ENCODE results near the gene ESPNL.

ESPNL gene

DNA sequence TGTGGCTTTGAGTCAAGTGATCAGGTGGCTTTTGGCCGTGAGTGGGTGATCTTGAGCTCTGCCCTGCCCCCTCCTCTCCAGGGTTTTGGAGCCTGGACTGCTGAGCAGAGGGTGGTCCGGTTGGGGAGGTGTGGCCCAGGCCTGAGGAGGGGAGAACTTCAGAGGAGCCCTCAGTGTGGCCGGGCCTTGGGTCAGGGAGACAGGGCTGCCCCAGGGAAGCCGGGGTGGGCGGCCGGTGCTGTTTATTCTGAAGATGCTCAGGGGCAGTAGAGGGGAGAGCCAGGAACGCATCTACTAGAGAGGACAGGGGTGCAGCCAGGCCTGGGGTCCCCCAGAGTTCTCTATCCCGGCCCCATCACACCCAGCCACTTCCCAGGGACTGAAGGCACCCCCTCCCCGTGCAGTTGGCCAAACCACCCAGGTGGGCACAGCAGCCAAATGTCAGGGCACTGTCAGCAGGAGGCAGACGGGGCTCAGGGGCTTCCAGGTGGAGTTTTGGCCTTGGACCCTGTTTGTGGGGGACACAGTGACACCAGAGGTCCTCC lies 59.6 kb downstream of the ESPNL start:
- DNase-seq: no peak
- Histone ChIP-seq H3K27ac (no peak overlapping the region), H3K27me3 (peaks cover 0 to 64% of the 10 kb centered on the region in 2 donors), H3K36me3 (no peaks in the 10 kb centered on the region), H3K9me3 (no peaks in the 10 kb centered on the region), H3K4me3 (peak overlapping the region in 1 of 2 donors; percentile 47), H3K4me1 (peaks cover 0 to 27% (median 24%) of the 10 kb centered on the region in 4 donors)
- TF ChIP-seq, protein P1, sequence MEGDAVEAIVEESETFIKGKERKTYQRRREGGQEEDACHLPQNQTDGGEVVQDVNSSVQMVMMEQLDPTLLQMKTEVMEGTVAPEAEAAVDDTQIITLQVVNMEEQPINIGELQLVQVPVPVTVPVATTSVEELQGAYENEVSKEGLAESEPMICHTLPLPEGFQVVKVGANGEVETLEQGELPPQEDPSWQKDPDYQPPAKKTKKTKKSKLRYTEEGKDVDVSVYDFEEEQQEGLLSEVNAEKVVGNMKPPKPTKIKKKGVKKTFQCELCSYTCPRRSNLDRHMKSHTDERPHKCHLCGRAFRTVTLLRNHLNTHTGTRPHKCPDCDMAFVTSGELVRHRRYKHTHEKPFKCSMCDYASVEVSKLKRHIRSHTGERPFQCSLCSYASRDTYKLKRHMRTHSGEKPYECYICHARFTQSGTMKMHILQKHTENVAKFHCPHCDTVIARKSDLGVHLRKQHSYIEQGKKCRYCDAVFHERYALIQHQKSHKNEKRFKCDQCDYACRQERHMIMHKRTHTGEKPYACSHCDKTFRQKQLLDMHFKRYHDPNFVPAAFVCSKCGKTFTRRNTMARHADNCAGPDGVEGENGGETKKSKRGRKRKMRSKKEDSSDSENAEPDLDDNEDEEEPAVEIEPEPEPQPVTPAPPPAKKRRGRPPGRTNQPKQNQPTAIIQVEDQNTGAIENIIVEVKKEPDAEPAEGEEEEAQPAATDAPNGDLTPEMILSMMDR (IDR thresholded peaks at IDR 0.05): no peak
- intact Hi-C loops (cut with DNase I; ENCODE audit: low total_unique reads): no loop called here

DNA sequence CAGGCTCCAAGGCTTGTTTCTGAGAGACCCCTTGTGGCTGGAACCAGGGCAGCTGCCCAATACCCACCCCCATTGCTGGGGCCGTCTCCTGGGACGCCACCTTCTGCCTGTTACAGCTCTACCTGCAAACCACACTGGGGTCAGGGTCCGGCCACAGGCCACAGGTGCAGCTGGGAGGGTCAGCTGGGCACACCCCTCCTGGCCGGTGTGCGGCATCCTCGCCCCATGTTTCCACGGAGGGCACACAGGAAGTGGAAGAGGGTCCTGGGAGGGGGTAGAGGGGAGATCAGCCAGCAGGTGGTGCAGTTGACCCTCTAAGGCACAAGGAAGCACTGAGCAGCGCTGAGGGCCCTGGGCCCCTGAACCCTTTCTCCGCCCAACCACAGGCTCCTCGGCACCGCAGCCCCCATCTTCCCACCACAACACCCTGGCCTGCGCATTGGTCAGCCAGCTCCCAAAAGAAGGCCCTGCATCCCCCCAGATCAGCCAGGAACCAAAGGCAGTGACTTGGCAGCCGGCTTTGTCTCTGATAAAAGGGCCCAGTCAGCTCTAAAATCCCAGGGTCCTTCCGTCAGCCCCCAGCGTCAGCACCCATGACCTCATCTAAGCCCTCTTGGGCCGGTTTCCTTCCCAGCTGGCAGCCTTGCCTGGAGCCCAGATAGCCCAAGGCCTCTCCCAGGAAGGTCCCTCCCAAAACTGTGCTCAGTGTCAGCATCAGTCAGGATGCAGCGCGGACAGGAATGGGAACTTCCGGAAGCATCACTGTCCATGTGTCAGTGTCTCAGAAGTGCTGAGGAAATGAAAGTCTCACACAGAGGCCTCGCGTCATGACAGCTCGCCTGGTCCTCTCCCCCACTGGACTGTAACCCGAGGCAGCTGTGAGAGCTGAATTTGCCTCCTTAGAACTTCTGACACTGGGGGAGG lies 60.3 kb downstream of the ESPNL start:
- TF ChIP-seq, protein P1 (IDR thresholded peaks at IDR 0.05): no peak

DNA sequence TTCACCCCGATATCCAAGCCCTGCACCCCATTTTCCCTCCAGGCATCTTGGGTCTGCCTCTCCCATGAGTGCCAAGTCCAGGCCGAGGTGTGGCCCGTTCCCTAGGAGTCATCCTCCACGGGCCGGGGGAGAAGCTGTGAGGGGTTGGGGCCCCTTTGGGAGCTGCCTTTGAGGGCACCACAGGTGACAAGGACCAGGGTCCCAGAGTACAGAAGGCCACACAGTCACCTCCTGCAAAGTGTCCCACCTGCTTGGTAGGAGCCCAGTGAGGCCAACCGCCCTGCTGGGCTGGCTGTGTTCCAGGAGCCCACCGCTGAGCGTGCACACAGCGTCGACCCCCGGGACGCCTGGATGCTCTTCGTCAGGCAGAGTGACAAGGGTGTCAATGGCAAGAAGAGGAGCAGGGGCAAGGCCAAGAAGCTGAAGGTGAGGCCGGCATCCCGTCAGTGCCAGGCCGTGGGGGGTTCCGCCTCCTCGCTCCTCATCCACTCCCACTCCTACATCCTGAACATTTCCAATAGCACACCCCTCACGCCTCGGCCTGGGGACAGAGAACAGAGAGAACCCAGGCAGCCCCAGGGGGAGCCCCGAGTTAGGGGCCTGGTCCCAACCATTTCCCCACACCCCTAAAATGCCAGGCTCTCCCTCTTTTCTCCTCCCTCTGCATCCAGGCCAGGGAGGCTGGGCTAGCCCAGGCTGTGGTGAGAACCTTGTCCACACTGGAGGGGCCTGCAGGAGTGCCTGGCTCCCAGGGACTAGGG lies 61.3 kb downstream of the ESPNL start:
- TF ChIP-seq, protein P1 (IDR thresholded peaks at IDR 0.05): no peak
- Histone ChIP-seq H3K36me3 (peaks cover 0 to 2% (median 0%) of the 10 kb centered on the region in 3 donors), H3K4me3 (no peak overlapping the region), H3K27me3 (peaks cover 0 to 64% of the 10 kb centered on the region in 2 donors), H3K27ac (no peak overlapping the region), H3K4me1 (peaks cover 0 to 27% (median 24%) of the 10 kb centered on the region in 4 donors), H3K9me3 (no peaks in the 10 kb centered on the region)
- intact Hi-C loops (cut with DNase I; ENCODE audit: low total_unique reads): no loop called here
- DNase-seq: peak; percentile 15 to 56

More for the DNA sequence above, 60.3 kb downstream of the ESPNL start:
- Histone ChIP-seq H3K9me3 (no peaks in the 10 kb centered on the region), H3K27ac (no peak overlapping the region), H3K4me1 (peaks cover 0 to 27% (median 24%) of the 10 kb centered on the region in 4 donors), H3K36me3 (no peaks in the 10 kb centered on the region), H3K4me3 (no peak overlapping the region), H3K27me3 (peaks cover 0 to 64% of the 10 kb centered on the region in 2 donors)
- peak; percentile 16 to 55 for DNase-seq
- intact Hi-C loops (cut with DNase I; ENCODE audit: low total_unique reads): no loop called here

DNA sequence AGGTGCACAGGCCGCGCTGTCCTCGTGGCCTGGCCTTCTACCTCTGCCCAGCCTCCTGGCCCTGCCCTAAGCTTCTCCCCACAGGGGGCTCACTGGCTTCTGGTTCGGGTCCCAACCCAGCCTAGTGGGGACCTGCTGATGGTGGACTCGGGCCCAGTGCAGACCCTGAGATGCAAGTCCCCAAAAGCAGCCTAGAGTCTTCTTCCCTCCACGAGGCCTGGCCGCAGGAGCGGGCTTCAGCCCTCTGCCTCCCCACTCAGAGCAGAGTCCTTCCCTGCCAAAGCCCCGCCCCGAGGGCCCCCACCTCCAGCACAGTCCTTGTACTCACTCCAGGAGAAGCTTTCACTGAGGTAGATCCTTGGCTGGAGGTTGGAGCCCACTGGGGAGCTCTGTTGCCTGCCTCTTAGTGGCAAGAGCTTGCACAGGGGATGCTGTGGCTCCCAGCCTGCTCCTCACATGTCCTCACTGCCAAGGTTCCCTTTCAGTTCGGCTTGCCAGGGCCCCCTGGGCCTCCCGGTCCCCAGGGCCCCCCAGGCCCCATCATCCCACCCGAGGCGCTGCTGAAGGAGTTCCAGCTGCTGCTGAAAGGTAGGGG lies 62.2 kb downstream of the ESPNL start:
- intact Hi-C loops (cut with DNase I; ENCODE audit: low total_unique reads): no loop called here

More for the DNA sequence above, 62.2 kb downstream of the ESPNL start:
- peaks cover 0 to 27% (median 24%) of the 10 kb centered on the region in 4 donors for H3K4me1 ChIP-seq
- peak in 1 of 2 donors; percentile 16 for DNase-seq
- no peak overlapping the region for H3K27ac ChIP-seq
- peaks cover 0 to 11% (median 3%) of the 10 kb centered on the region in 3 donors for H3K36me3 ChIP-seq
- H3K27me3 ChIP-seq: peaks cover 0 to 64% of the 10 kb centered on the region in 2 donors
- TF ChIP-seq, protein P1 (IDR thresholded peaks at IDR 0.05): no peak
- H3K4me3 ChIP-seq: no peak overlapping the region
- H3K9me3 ChIP-seq: no peaks in the 10 kb centered on the region
